ENCODE measurements around the gene MORC3.
A peak's percentile ranks its signal among the peaks of the same experiment; 100 is the strongest.

MORC3 gene

DNA sequence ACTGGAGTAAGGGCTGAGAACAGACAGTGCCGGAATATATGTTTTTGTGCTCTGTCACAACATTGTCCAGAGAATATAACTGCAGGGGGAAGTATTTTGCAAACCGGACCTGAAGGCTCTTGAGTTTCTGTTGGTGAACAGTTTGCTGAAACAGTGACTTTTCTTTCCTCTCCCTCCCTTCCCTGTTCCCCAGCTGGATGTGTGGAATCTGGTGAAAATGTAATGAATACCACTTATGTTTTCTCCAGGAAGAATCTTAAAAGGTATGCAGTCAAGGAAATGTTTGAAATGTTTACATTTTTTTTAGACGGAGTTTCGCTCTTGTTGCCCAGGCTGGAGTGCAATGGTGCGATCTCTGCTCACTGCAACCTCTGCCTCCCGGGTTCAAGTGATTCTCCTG is 88.6 kb downstream of the MORC3 start:
- DNase-seq (ENCODE audit: extremely low read depth, low read depth), result no peak
- TF ChIP-seq CTCF (IDR thresholded peaks at IDR 0.05; ENCODE audit: low read depth, low read length), result no peak

DNA sequence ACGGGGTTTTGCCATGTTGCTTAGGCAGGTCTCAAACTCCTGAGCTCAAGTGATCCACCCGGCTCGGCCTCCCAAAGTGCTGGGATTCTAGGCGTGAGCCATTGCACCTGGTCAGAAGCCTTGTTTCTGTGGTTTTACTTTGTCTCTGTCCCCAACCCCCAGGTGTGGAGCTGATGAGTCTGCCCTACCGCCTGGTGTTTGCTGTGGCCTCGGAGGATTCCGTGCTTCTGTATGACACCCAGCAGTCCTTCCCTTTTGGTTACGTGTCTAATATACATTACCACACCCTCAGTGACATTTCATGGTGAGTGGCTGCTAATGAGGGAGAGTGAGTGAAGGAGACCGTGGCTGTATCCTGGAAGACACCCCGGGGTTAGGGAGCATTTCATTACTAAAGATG is 91.3 kb downstream of the MORC3 start:
- no peak for DNase-seq (ENCODE audit: extremely low read depth, low read depth)
- no peak for TF ChIP-seq CTCF (IDR thresholded peaks at IDR 0.05; ENCODE audit: low read depth, low read length)

GRCh38 chr21:36412916-36413315 is 92.9 kb downstream of the MORC3 start:
- TF ChIP-seq CTCF (IDR thresholded peaks at IDR 0.05; ENCODE audit: low read depth, low read length), result no peak
- no peak for DNase-seq (ENCODE audit: extremely low read depth, low read depth)

GRCh38 chr21:36415375-36415774 is 95.4 kb downstream of the MORC3 start:
- no peak for DNase-seq (ENCODE audit: extremely low read depth, low read depth)
- no peak for TF ChIP-seq CTCF (IDR thresholded peaks at IDR 0.05; ENCODE audit: low read depth, low read length)

DNA sequence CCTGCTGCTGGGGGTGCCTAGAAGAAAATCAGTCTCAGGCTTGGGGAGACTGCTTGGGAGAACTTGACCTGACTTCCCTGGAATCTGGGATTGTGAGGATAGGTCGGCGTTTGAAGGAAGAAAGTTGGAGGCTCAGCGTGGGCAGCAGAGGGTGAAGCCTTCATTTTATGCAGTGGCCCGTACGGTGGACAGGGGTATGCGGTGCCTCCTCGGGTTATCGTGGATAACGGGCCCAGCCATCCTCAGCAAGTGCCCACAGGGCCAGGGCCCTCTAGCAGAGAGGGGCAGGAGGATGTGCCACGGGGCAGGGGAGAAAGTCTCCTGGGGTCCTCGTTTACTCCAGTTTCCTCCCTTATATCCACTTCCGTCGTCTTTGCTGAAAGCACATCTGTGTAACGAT is 99.2 kb downstream of the MORC3 start:
- DNase-seq (ENCODE audit: extremely low read depth, low read depth), result no peak
- no peak; the same call in 1 of the 2 replicates for TF ChIP-seq CTCF (IDR thresholded peaks at IDR 0.05; ENCODE audit: low read depth, low read length)

DNA sequence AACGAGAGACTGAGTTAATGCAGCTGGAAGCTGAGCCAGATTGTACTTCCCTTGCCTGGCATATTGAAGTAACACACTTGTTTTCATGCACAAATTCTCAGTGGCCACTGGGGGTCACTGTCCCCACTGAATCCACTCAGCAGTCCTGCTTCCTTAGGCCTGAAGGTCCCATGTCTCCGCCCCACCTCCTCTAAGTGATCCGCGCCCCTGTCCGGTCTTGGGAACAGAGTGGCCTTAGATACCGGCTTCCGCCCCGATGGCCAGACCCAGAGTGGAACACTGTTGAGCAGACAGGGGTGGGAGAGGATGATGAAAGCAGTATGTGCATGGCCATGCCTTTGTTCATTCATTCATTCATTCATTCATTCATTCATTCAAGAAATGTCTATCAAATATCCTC is 100.0 kb downstream of the MORC3 start:
- DNase-seq (ENCODE audit: extremely low read depth, low read depth), result peak; percentile 80
- peak; percentile 80 for TF ChIP-seq CTCF (IDR thresholded peaks at IDR 0.05; ENCODE audit: low read depth, low read length)

DNA sequence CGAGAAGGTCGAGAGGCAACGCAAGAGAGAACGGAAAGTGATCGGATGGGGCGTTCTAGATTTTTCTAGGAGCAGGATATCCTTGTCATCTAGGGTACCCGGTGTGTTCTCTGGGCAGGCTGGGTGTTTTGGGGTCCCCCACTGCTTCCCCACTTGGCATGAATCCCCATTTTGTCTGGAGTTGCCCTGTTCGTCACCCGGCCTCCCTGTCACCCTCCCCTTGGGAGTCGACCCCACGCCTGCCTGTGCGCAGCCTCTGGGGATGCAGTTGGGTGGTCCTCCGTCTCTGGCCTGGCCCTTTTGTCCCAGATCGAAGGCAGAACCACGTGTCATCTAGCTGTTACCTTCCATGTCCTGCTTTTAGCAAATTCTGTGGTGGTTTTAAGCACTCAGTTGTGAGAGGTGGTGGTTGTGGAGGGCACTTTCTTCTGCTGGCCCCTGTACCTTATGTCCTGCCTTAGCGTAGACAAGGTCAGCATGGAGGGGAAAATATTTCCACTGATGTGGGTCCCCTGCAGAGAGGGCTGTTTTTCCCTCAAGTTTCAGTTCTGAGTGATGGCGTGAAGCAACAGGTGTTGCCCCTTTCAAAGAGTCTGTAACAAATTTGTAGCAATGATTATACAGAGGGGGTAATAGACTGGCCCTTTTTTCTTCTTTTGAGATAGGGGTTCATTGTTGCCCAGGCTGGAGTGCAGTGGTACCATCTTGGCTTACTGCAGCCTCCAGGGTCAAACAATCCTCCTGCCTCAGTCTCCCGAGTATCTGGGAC is 100.8 kb downstream of the MORC3 start:
- no peak for DNase-seq (ENCODE audit: extremely low read depth, low read depth)
- TF ChIP-seq CTCF (IDR thresholded peaks at IDR 0.05; ENCODE audit: low read depth, low read length), result no peak

Data from AG09319 (cell line).